Stomach (tissue), 4 donors: ENCODE results near the gene C9orf152.

Experiments used
- POLR2A ChIP-seq, 4 donors: fragments of 450-650 bp; IDR thresholded peaks; one replicate each; pipeline ENCODE4 v1.6.1; 2016; ENCODE audit warnings: antibody characterized with exemption in 4 of 4, control low read depth in 2 of 4, mild to moderate bottlenecking in 1 of 4, moderate library complexity in 1 of 4
- TF ChIP-seq, protein P1 (sequence below), 7 experiments: fragments of 450-650 bp in 4 of 7; fragments of 200-600 bp in 3 of 7; sonication (generic) in 3 of 7; IDR thresholded peaks; one replicate each; pipeline ENCODE4 v1.5.1; 2016 to 2019; ENCODE audit warnings: antibody characterized with exemption in 7 of 7, control low read depth in 2 of 7, mild to moderate bottlenecking in 1 of 7

DNA sequence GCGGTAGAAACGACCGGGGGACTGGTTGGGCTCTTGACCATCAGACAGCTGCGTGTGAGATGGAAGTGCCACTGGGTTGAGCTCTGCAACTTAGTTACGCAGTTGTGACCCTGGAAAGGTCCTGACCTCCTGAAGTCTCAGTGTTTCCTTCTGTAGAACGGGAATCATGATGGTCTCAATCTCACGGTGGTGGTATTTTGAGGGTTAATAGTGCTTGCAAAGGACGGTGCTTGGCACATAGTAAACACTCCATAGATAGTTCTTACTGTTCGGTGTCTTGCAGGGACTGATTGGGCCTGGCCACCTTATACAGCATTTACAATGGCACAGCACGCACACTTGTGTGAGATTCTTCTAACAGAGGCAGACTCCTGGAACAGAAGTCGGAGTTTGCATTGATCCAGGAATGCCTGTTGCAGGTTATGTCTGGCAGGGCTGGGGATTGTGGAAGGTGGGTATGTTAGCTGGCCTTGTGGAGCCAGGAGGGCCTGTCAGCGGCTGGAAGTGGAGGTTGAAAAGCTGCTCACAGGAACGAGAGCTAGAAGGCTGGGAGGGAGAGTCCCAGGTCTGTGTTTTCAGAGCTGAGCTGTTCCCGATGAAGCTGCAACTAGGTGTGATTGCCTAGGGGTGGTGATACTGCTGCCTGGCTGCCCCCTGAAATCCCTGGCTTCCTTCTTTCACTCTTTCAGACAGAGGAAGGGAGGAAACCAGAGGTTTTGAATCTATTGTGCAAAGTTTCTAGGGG, 49.3 kb upstream of the C9orf152 start:
- TF ChIP-seq, protein P1, sequence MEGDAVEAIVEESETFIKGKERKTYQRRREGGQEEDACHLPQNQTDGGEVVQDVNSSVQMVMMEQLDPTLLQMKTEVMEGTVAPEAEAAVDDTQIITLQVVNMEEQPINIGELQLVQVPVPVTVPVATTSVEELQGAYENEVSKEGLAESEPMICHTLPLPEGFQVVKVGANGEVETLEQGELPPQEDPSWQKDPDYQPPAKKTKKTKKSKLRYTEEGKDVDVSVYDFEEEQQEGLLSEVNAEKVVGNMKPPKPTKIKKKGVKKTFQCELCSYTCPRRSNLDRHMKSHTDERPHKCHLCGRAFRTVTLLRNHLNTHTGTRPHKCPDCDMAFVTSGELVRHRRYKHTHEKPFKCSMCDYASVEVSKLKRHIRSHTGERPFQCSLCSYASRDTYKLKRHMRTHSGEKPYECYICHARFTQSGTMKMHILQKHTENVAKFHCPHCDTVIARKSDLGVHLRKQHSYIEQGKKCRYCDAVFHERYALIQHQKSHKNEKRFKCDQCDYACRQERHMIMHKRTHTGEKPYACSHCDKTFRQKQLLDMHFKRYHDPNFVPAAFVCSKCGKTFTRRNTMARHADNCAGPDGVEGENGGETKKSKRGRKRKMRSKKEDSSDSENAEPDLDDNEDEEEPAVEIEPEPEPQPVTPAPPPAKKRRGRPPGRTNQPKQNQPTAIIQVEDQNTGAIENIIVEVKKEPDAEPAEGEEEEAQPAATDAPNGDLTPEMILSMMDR (IDR thresholded peaks at IDR 0.05): no peak
- no peak for TF ChIP-seq POLR2A (IDR thresholded peaks at IDR 0.05)
